LoVo (cell line): Measurements from ENCODE around the gene NISCH.

Experiments
- DNase-seq: peaks from one replicate; pipeline ENCODE4 v3.0.0-alpha.2; 2016; ENCODE audit warnings: low spot score

Gene NISCH

DNA sequence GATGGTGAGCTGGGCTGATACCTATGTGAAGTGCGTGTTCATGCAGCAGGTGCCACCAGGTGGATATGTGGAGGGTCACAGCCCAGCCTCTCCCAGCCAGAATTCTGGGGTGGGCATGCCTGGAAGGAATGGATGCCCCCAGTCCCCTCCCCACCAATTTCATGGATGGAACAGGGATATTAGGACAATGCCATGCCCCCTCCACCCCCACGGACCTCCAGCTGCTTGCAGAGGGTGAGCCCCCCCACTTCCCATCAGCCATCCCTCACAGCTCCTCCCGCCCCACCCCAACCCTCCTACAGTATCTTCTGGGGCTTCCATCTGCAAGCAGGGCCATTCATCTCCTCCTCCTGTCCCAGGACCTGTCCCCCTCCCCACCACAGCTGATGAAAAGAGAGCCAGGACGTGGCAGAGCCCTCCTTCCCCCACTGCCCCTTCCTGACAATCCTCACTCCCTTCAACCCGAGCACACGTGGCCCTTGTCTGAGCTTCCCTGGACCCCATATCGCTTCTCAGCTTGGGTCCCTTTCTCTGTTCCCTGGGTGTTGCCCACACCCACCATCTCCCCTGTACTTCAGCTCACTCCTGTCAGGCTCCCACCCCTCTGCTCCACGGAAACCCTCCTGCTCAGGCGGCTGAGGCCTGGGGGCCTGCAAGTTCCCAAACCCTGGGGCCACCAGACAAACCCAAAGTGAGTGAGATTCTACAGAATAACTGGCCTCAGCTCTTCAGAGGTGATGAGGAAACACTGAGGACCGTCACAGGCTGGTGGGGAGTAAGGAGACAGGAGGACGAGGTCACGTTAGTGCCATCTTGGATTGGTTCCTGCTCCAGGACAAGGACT, 7.7 kb upstream of the NISCH start:
- no peak for DNase-seq

DNA sequence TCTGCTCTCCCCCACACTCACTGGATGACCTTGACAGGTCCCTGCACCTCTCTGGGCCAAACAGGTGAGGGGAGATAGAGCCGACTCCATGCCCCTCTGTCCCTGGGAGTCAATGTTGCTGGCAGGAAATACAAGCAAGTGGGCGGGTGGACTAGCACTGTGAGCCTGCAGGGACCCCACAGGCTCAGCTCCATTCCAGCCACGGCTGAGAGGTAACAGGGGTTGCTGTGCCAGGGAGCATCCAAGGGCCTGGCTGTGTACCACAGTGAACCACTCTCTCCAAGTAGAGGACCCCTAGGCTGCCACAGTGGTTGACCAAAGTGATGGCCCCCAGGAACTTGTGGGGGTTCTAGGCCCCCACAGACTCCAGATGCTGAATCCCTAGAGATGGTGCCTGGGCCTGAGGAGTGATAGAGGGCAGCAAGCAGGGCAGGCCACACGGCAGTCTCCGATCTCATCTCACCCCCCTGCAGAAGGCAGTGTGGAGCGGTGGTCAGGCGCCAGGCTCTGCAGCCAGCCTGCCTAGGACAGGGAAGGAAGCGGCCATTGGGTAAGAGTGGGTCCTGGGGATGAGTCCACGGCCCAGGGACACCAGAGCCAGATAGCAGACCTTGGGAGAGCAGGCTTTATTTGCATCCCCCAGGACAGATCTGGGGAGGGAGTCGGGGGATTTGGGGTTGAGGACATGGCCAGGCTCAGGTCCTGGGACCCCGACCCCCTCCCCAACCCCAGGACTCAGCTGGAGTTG, 4.7 kb upstream of the NISCH start:
- DNase-seq, result no peak

DNA sequence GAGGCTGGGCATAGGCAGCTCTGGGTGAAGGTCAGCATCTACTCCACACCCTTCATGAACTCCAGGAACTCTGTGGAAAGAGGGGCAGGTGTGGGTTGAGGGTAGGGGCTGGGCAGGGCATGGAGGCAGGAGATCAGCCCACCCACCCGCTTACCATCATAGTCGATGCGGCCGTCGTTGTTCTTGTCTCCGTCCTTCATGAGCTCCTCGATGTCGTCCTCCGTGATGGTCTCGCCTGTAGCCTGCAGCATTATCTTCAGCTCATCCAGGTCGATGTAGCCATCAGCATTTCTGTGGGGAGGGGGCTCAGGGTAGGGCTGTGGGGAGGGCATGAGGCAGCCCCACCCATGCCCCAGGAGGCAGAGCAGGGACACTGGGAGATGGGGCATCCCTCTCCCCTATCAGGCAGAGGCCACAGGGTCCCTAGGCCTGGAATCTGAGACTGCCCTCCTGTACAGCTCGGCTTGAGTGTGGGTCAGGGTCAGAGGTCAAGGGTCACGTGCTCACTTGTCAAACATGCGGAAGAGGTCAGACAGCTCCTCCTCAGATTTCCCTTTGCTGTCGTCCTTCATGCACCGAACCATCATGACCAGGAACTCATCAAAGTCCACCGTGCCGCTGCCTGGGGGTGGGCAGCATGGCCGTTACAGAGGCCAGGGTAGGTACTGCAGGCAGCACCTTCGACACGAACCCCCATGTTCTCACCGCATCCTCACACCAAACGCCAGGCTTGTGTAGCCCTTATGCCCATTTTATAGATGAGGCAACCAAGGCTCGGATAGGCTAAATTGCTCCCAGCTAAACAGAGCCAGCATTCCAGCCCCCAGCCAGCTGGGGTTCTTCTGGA, 3.9 kb upstream of the NISCH start:
- no peak for DNase-seq

GRCh38 chr3:52452126-52452525, 3.3 kb upstream of the NISCH start:
- no peak for DNase-seq

- no peak for DNase-seq
These were observed 2.7 kb upstream of the NISCH start for GRCh38 chr3:52452570-52453221.

DNA sequence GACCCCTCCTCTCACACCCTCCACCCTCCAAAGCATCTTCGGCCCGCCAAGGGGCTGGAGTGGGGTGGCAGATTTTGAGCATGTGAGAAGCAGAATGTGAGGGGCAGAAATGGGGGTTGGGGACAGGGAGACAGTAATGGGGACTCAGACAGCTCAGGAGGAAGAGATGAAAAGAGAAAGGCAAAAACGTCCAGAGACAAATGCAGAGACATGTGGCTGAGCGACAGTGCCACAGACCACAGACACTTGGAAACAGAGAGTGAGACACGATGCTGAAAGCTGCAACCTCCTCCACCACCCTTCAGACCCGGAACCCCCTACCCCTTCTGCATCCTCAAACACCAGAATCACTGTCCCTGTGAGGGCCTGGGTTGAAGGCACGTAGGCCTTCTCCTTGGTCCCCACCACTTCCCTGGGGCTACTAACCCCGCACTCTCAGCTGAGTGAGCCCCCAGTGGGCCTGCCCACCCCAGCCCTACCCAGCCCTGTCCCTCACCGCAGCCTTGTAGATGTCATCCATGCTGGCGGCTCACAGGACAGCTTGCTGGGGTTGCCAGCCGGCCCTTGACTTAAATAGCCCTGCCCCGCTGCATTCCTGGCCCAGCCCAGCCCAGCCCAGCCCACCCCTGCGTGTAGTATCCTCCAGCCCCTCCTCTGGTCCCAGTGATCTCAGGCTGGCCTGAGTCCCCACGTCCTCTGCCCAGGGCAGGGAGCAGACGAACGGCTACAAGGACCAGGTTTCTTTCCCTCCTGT, 1.7 kb upstream of the NISCH start, which contains the start of gene TNNC1:
TSS of gene TNNC1 (minus strand) at position 546 of the 754 bp plus-strand sequence. CDS start at position 520, 26 bp downstream.
- DNase-seq, result peak; percentile 51

DNA sequence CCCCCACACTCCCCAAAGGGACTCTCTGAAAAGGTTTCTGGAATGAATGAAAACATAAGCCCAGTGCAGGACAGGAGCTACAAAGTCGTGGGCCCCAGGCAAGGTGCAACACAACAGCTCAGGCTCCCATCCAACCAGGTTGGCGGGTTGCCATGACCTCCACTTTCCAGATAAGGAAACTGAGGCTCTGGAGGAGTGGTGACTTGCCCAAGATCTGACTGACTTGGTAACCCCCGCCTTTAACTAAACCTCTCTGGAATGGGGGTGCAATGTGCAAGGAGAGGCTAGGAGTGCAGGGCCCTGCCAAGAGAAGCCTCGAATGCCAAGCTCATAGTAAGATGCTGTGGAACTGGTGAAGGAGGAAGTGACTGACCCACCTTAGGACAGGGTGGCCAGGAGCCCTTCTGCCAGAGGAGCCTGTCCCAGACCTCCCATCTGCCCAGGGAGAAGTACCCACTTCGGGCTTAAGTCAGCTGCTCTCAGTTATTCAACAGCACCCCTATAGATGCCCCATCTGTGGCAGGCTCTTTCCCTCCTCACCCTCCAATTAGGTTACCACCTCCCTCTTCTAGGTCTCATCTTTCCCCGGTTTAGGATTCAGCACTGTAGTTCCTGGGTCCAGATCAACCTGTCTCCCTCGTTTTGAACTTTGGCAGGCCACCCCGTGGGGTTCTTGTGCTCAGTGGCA, 1.0 kb upstream of the NISCH start:
- DNase-seq, result no peak

GRCh38 chr3:52454938-52455282, 494 bp upstream of the NISCH start:
- DNase-seq, result no peak

- no peak for DNase-seq
These were observed 880 bp downstream of the NISCH start for GRCh38 chr3:52456169-52456799.

GRCh38 chr3:52456800-52457183, 1.4 kb downstream of the NISCH start:
- no peak for DNase-seq

DNA sequence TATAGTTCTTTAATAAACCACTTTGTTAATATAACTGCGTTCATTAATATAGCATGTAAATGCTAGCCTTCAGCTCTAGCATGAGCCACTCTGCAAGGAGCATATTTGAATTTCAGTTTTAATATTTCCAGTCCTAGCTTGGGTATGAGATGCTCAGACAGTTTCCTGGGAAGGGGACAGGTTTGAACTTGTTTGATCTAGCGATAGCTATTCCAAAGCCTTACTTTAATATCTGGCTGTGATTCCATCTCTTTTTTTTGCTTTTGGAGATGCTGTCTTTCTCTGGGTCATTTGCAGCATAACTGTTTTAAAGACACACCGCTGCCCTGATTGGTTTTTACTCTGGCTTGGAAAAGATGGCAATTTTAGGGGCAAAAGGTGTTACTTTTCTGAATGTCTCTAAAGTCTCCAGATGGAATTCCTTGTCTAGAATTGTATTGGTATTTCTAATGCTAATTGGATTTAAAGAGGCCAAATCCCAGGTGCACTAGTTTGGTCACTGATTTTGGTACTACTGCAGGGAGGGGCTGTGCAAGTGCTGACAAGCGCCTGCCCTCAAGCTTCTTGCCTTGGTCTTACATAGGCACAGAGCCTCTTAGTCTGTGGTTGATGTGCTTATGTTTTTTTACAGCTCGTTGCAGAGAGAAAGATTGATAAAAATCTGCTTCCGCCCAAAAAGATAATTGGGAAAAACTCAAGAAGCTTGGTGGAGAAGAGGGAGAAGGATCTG, 2.8 kb downstream of the NISCH start:
- DNase-seq, result no peak

GRCh38 chr3:52458770-52459545, 3.6 kb downstream of the NISCH start:
- no peak for DNase-seq

GRCh38 chr3:52461874-52462273, 6.5 kb downstream of the NISCH start:
- DNase-seq, result no peak

DNA sequence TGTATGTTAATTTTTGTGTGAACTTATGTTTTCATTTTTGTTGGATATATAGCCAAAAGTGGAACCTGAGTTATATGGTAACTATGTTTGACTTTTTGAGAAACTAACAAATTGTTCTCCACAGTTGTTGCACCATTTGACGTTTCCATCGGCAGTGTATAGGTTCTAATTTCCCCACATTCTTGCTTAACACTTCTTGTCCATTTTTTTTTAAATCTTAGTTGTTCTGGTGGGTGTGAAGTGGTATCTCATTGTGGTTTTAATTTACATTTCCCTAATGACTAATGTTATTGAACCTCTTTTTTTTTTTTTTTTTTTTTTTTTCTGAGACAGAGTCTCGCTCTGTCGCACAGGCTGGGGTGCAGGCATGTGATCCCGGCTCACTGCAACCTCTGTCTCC, 8.0 kb downstream of the NISCH start:
- no peak for DNase-seq

DNA sequence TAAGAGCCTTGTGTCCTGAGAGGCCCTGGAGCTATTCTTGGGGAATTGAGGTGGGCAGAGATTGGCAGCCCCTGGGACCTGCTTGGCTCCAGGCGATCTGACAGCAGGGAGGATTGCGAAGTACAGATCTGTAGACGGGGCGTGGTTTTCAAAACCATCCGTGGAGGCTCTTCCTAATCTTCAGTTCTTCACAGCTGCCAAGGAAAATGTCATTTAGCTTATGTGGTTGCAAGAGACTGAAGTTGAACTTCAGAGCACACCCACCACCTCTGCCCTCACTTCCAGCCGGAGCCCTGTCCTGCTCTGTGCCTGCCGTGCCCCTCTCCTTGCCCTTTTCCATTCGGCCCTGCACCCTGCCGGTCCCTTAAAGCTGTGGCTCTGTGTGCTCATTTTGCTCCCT, 12.9 kb downstream of the NISCH start:
- DNase-seq, result no peak

DNA sequence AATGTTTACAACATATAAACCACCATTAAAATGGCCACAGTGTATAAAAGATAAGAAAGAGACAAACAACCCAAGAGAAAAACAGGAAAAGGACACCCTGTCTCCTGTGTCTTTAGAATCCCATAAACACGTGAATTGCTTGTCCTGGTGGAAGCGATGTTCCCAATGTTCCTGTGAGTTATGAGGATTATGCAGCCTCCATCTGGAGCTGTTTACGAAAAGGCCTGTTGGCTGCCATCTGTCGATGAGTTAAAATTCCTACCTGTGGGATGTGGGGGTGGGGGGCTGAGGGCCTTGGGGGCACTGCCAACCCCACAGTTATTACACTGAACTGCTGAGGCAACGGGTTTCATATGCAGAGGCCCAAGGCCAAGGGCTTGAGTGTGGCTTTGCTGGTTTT, 13.6 kb downstream of the NISCH start:
- DNase-seq, result no peak

- DNase-seq, result no peak
These were observed 15.5 kb downstream of the NISCH start for GRCh38 chr3:52470920-52471319.

GRCh38 chr3:52471371-52472238, 16.2 kb downstream of the NISCH start:
- no peak for DNase-seq
